Endothelial cell of hepatic sinusoid (primary cell): Measurements from ENCODE around the gene KRTAP10-8.
"Not testable (repeated sequence)": the region's sequence is repeated elsewhere in the genome, so short reads cannot be mapped to it uniquely, and the experiment has no call there.

ENCODE experiments used
- in situ Hi-C: cut with HindIII; loops from 2 replicates; pipeline ENCODE4 v1.10.0; 2017; ENCODE audit warnings: low sequenced_read_pairs

Gene KRTAP10-8

DNA sequence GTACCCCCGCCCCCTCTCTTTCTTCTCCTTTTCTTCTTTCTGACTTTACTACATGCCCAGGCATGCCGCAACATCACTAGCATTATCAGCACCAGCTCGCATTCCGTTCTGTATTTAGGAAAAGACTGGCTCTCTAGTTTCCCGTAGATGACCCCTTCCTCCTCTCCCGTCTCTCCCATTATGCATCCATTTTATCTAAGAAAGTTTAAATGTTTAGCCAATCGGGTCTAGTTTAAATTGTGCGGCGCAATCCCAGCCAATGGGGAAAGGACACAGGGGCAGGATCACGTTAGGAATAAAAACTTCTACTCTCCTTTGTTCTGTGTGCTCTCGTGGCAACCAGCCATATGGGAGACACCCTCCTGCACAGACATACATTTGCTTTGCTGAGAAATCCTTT lies 13.8 kb upstream of the KRTAP10-8 start:
- in situ Hi-C loops: no loop called here

DNA sequence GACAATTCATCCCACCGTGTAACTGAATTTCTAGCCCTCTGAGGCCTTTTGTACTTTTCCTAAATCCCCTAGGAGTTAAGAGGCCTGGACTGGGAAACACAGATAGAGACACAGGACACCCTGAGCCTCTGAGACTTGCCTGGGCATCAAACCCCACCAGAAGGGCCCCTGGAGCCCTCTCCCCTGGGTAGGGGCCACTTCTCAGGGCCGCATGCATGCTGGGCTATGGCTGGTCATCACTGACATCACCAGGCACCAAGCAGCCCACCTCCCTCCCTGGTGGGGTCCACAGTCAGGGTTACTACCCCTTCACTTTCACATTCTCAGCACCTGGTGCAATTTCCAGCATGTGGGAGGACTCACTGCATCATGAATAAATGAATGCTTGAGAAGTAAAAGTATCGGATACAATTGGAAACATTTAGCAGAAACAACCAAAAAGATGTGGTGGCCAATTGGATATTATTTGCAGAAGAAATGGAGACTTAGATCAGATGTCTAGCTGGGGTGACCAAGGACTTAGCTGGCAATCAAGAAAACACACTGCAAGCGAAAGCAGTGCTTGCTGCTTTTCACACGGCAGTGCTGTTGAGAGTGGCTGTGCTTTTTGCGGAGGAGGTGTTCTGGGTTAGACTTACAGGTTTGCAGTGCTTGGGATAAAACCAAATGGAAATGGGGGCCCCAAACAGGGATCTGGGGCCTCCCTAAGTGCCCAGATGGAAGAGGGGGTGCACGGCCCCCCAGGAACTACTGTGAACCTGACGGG lies 12.4 kb upstream of the KRTAP10-8 start:
- in situ Hi-C loops: no loop called here

DNA sequence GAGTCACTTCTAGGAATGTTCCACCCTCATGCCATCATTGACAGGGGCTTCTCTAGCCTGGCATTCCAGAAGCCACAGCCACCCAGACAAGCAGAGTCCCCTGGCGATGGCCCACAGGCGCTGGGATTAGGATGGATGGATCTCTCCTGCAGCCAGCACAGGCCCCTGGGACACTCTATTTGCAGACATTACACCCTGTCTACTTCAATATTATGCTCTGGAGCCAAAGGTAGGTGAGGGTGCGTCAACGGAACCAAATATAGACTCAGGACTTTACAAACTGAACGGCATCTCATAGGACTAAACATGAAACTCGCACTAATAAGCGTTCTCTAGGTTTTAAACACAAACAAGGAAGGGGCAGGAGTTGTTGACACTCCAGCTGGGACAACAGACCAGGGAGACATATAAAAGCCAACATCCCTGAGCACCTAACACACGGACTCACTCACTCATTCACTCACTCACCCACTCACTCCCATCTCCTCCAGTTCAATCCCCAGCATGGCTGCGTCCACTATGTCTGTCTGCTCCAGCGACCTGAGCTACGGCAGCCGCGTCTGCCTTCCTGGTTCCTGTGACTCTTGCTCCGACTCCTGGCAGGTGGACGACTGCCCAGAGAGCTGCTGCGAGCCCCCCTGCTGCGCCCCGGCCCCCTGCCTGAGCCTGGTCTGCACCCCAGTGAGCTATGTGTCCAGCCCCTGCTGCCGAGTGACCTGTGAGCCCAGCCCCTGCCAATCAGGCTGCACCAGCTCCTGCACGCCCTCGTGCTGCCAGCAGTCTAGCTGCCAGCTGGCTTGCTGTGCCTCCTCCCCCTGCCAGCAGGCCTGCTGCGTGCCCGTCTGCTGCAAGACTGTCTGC lies 11.5 kb upstream of the KRTAP10-8 start, which contains the start of gene KRTAP10-7:
KRTAP10-7 (plus strand) TSS at position 480 of the 861 bp plus-strand sequence; CDS start at position 505, 25 bp downstream.
- in situ Hi-C loops: not testable (repeated sequence)

DNA sequence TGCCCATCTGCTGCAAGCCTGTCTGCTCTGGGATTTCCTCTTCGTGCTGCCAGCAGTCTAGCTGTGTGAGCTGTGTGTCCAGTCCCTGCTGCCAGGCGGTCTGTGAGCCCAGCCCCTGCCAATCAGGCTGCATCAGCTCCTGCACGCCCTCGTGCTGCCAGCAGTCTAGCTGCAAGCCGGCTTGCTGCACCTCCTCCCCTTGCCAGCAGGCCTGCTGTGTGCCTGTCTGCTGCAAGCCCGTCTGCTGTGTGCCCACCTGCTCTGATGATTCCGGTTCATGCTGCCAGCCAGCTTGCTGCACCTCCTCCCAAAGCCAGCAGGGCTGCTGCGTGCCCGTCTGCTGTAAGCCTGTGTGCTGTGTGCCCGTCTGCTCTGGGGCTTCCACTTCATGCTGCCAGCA lies 10.8 kb upstream of the KRTAP10-8 start:
- in situ Hi-C loops: not testable (repeated sequence)

DNA sequence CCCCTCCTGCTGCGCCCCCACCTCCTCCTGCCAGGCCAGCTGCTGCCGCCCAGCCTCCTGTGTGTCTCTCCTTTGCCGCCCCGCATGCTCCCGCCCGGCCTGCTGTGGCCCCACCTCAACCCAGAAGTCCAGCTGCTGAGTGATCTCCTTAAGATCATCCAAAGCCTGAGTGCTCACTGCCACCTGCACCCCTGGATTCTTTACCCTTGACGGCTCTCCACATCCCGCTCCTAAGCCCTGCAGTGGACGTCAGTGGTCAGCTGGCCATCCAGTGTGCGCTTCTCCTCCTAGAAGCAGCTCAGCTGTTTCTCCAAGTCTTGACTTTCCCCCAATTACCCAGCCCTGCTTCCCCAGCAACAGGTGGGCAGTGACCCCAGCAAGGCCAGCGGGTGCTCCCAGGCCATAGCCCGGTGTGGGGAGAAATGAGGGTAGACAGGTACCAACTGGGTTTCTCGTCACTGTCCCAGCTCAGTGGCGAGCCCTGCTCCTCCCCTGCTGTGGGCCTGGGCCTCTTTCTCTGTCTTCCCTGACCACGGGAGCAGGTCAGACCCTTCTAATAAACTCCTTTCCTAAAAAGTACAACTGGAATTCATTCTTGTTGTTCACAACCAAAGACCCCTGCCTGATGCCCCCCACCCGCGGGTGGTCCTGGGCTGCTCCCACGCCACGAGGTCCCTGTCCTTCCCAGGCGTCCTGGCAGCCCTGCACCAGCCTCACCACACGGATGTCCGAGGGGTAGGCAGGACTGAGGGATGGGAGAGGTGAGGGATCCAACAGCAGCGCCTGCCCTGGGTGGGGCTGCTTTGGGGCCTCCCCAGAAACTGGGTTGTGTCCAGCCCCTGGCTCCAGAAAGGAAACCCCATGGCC lies 10.1 kb upstream of the KRTAP10-8 start:
- in situ Hi-C loops: no loop called here

DNA sequence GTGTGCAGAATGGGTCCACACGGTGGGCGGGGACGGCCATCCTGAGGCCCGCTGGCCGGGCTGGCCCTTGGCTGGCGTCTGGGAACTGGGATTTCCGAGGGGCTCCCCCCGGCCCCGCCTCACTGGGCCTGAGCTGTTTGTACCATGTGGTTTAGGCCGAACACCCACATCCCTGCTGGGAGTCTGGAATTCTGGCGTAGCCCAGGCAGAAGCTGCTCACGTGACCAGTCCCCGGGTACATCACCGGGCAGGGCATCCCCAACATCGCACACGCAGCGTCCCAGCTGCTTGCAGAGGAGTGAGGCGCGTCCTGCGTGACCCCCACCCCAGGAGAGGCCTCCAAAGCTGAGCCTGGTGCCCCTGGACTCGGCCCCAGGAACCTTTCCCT lies 9.4 kb upstream of the KRTAP10-8 start:
- in situ Hi-C loops: no loop called here

DNA sequence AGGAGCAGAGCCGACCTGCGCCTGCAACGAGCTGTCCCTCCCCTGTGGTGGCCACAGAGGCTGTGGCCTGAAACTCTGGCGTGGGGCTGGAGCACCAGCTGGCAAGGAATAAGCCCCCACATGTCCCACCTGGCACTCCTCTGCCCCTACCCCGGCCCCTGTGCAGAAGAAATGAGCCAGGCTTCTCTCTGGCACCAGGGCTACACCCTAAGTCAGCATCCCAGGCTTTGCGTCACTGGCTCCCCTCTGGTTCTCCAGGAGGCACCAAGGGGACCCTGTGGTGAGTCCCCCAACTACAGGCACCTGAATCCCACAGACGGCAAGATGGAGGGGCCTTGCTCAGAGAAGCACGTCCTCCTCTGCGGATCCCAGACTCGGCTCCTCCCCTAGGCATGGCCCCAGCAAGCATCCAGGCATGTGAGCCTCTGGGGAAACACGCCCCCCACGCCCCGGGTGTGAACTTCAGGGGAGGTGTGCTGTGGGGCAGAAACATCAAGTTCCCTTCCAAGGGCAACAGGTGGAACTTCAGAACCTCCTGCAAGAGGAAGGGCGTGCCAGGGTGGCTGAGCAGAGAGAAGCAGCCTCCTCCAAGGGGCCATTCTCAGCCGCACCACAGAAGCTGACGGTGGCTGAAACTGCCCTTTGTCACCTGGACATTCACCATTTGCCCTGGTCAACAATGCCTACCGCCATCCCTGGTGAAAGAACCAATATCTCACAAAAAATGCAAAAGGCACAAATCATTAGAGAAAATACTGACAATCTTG lies 8.6 kb upstream of the KRTAP10-8 start:
- in situ Hi-C loops: no loop called here

DNA sequence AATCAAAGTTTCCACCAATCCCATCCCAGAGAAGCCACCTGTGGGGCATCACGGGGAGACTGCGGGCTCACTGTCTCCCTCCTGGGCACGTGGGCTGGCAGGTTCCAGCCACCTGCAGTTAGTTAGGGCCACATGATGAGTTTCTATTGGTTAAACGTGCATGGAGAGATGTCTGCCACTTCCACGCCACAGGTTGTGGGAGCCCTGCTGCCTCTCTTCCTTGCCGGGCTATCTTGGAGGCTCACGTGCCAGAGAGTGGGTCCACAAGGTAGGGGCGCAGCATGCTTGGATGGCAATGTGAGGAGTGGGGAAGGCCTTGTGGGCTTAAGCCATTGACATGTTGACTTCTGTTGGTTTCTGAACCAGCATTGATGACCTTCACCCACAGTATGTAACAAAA lies 8.0 kb upstream of the KRTAP10-8 start:
- in situ Hi-C loops: no loop called here

DNA sequence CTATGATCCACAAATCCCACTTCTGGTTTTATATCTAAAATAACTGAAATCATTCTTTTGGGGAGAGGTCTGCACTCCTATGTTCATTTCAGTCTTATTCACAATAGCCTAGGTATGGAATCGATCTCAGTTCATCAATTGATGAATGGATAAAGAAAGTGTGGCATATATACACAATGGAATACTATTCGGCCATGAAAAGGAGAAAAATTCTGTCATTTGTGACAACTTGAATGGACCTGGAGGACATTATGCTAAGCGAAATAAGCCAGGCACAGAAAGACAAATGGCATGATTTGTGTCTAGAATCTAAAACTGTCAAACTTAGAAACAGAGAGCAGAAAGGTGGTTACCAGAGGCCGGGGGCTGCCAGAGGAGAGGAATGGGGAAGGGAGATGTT lies 5.4 kb upstream of the KRTAP10-8 start:
- in situ Hi-C loops: no loop called here

DNA sequence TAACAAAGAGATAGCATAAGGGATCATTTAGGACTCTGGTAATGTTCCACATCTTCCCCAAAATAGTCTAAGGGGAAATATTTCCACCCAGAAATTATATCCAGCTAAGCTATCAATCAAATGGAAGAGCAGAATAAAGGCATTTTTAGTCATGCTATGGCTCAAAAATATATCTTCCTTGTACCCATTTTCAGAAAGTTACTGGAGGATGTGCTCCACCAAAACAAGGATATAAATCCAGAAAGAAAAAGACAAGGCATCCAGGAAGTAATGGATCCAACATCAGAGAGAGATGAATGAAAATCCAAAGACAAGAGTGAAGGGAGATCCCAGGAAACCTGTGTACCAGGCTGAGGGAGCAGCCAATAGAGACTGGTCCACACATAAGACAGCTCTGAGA lies 2.7 kb upstream of the KRTAP10-8 start:
- in situ Hi-C loops: no loop called here

DNA sequence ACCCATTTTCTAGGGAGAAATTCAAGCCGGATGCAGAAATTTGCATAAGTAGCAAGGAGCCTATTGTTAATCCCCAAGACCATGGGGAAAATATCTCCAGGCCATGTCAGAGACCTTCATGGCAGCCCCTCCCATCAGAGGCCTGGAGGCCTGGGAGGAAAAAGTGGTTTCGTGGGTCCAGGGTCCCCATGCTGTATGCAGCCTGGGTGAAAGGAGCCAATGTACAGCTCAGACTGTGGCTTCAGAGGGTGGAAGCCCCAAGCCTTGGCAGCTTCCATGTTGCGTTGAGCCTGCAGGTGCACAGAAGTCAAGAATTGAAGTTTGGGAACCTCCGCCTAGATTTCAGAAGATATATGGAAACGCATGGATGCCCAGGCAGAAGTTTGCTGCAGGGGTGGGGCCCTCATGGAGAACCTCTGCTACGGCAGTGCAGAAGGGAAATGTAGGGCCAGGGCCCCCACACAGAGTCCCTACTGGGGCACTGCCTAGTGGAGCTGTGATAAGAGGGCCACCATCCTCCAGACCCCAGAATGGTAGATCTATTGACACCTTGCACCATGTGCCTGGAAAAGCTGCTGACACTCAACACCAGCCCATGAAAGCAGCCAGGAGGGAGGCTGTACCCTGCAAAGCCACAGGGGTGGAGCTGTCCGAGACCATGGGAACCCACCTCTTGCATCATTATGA lies 1.6 kb upstream of the KRTAP10-8 start:
- in situ Hi-C loops: not testable (repeated sequence)

DNA sequence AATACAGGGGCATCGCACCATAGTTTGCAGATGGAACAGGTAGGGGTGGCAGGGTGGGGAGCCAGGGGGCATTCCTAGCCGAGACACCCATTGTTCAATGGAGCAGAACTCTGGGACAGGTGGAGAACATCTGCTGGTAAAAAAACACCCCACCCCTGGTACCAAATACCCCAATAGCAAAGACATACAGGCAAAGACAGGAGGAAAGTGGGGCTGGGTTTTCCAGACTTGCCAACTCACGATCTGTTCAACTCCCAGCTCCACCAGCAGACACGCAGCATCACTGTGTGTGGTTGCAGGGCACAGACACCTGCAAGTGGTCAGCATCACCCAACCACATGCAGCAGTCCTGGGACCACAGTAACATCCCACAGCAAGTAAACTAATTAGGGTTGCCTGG lies 328 bp upstream of the KRTAP10-8 start:
- in situ Hi-C loops: no loop called here

DNA sequence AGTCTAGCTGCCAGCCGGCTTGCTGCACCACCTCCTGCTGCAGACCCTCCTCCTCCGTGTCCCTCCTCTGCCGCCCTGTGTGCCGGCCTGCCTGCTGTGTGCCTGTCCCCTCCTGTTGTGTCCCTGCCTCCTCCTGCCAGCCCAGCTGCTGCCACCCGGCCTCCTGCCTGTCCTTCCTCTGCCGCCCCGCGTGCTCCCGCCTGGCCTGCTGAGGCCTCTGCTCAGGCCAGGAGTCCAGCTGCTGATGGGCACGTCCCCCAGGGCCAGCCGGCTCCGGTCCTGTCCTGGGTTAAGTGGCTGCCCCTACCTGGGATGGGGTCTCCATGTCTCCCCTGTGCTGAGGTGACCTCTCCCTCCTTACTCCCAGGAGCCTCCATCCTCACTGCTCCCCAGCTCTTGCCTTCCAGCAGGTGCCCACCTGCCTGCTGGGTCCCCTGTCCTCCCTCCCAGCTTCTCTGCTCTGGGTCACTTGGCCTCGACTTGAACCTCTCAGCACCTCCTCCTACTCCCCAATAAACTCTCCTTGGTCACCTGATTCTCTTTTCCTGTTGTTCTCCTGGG lies 870 bp downstream of the KRTAP10-8 start:
- in situ Hi-C loops: no loop called here

DNA sequence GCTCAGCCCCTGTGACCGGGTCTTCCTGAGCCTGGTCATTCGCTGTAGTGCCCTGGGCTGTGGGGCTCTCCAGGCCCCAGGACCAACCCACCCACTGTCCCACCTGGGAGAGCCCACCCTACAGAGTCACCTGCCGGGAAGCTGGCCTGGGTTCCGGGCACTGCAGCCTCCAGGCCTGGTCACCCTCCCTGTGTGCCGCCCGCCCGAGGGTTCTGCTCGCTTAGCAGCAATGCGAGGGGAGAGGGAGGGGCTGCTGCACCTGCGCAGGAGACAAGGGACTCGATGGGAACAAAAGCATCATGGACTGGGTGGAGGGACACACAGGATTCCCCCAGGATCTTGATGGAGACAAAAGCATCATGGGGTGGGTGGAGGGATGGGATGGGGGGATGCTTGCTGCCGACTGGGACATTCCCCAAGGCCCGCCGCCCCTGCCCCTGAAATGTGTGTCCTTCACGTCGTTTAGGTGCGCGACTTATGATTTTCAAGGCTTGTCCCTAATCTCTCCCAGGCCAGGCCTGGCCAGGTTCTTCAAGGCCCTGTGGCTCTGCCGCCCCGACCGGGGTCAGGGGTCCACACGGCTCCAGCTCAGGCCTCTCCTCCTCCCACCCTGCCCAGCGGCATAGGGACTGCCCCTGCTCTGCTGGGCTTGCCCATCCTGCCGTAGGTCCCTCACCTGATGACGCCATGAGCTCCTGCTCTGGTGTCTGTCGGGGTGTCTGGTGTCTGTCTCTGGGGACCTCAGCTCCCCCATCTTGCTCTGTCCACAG lies 1.7 kb downstream of the KRTAP10-8 start:
- in situ Hi-C loops: no loop called here

DNA sequence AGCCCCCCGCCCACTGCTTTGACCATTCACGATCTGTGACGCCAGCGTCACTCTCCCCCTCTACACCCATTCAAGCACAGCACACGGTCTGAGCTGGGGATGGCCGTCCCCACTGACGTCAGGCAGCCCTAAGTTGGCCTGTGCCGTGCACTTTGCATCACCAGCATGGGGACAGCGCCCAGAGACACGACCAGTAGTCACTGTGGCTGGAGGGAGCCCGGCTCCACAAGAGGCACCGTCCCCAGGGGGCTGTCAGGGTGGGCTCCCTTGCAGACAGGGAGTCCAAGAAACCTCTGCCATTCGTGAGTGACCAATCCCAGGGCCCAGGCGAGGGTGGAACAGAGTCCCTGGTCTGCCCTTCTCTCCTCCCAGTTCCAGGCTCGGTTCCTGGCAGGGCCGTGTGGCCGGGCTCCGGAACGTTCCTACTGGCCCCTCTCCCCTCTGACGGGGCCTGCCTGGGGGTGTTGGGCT lies 2.3 kb downstream of the KRTAP10-8 start:
- in situ Hi-C loops: no loop called here

DNA sequence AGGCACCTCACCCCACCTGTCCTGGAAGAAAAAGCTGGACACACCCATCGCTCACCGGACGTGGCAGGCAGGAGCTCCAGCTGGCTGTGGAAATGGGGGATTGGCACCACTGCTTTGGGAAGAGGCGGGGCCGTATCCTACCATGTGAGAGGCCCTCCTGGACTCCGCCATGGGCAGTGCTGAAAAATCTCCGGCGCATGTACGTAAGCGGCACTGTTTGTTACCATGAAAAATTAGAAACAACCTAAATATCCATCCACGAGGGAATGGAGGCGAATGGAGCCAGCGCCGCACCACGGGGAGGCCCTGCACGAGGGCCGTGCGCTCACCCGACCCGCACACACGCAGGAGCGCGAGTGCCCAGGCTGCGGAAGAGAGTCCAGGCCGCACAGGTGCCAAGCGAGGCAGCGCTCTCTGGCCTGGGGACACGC lies 3.1 kb downstream of the KRTAP10-8 start:
- in situ Hi-C loops: no loop called here

DNA sequence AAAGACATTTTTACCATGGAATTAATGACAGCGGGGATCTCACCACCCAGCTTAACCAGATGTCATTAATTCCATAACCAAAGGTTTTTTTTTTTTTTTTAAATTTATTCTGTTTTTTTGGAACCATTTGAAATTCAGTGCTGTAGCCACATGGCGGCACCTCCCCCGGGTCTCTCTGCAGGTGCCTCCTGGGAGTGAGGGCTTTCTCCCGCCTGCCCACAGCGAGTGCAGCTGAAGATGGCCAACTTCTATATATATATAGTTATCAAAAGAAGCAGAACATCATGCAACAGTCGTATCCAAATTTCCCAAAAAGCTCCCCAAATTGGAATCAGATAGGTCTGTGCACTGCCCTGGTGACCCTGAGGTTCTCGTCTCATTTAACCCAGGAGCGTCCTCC lies 3.6 kb downstream of the KRTAP10-8 start:
- in situ Hi-C loops: no loop called here

DNA sequence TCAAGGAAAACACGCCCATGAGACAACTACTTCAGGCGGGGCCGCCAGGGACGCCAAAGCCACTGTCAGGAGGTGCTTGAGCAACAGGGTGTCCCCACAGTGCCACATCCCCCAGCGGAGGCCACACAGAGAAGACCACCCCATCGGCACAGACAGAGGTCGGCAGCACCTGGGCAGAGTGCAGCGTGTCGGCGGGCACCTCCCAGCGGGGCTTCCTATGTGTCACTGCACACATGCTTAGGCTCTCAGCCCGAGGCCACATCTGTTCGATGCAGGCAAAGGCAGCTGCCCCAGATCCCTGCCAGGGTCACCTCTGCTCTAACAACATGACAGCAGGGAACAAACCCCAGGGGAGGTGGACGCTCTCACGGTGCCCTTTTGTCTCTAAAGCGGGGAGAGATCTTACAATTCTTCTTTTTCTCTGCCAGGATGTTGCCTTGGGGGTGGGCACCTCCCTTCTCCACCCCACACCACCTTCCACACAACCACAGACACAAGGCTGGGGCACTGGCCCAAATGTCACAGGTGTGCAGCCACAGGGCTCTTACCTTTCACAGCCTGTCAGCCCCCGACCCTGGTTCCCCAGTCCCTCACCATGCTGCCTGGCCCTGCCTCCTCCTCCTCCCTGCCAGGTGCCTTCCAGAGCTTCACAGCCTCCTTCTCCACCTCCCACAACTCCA lies 4.2 kb downstream of the KRTAP10-8 start:
- in situ Hi-C loops: no loop called here
